Spleen (tissue), 11 donors: ENCODE measurements around the gene SLC35F1. TPM values are rescaled to one million over a fixed set of nuclear protein-coding genes. Genes with fewer than 3 reads are reported as not detected.

Source experiments
- DNase-seq: peaks from one replicate; pipeline ENCODE4 v3.0.0-alpha.2; 2020
- H3K27ac ChIP-seq, 8 donors: fragments of 200-600 bp; sonication (generic) in 7 of 8; 1 replicate in 4 of 8; 2 replicates in 4 of 8; pipeline versions ENCODE4 v1.5.0 to v1.8.0; 2016 to 2021; ENCODE audit warnings: inconsistent platforms in 4 of 8, mild to moderate bottlenecking in 4 of 8, moderate library complexity in 1 of 8
- H3K27me3 ChIP-seq, 7 donors: fragments of 200-600 bp; sonication (generic) in 6 of 7; replicated peaks in 1 of 7; 1 replicate in 4 of 7; 2 replicates in 3 of 7; pipeline versions ENCODE4 v1.5.0 to v1.8.0; 2016 to 2021; ENCODE audit warnings: inconsistent platforms in 3 of 7, mild to moderate bottlenecking in 1 of 7
- H3K36me3 ChIP-seq, 6 donors: fragments of 200-600 bp; sonication (generic) in 5 of 6; 1 replicate in 4 of 6; 2 replicates in 2 of 6; pipeline versions ENCODE4 v1.5.0 to v1.8.0; 2016 to 2021; ENCODE audit warnings: inconsistent platforms in 2 of 6
- H3K4me1 ChIP-seq, 6 donors: fragments of 200-600 bp; sonication (generic) in 5 of 6; 1 replicate in 3 of 6; 2 replicates in 3 of 6; pipeline versions ENCODE4 v1.5.0 to v1.8.0; 2016 to 2021; ENCODE audit warnings: inconsistent platforms in 3 of 6
- H3K4me3 ChIP-seq, 8 donors: fragments of 200-600 bp; sonication (generic) in 7 of 8; 1 replicate in 4 of 8; 2 replicates in 4 of 8; pipeline versions ENCODE4 v1.5.0 to v1.8.0; 2016 to 2021; ENCODE audit warnings: inconsistent platforms in 4 of 8, mild to moderate bottlenecking in 4 of 8, moderate library complexity in 2 of 8
- H3K9me3 ChIP-seq, 8 donors: fragments of 200-600 bp; sonication (generic) in 7 of 8; 1 replicate in 4 of 8; 2 replicates in 4 of 8; pipeline versions ENCODE4 v1.5.0 to v1.8.0; 2016 to 2021; ENCODE audit warnings: inconsistent platforms in 4 of 8
- CTCF ChIP-seq, 11 experiments: fragments of 200-600 bp in 7 of 11; fragments of 450-650 bp in 4 of 11; sonication (generic) in 4 of 11; IDR thresholded peaks in 8 of 11; conservative IDR thresholded peaks in 3 of 11; 1 replicate in 7 of 11; 2 replicates in 4 of 11; pipeline versions ENCODE4 v1.4.0 to v1.8.0; 2016 to 2021; ENCODE audit warnings: antibody characterized with exemption in 11 of 11, inconsistent platforms in 4 of 11, mild to moderate bottlenecking in 1 of 11
- POLR2A ChIP-seq, 3 donors: fragments of 450-650 bp; IDR thresholded peaks; one replicate each; pipeline ENCODE4 v1.5.1; 2017; ENCODE audit warnings: antibody characterized with exemption in 3 of 3, mild to moderate bottlenecking in 1 of 3
- POLR2AphosphoS5 ChIP-seq, 3 donors: sonication (generic); formaldehyde crosslinking; IDR thresholded peaks; one replicate each; pipeline ENCODE4 v1.5.1; 2017; ENCODE audit warnings: antibody characterized with exemption in 3 of 3
- WGBS, 5 donors: extraction: QIAGEN DNeasy Blood & Tissue Kit in 3 of 5; methylation state at CpG; one replicate each; pipeline versions ENCODE4 v1.1.5 to v1.1.7; 2013 to 2018; 5-methylcytosine and 5-hydroxymethylcytosine counted together
- intact Hi-C: fragments of 100-400 bp; cut with DNase I; formaldehyde crosslinking; loops from one replicate; pipeline ENCODE4 v1.15.0; 2023; ENCODE audit warnings: low total_unique reads
- polyA plus RNA-seq, 3 donors: library from polyadenylated mRNA; stranded (reverse); fragments of 200-250 nt; gene quantifications; one replicate each; pipeline ENCODE4 v1.2.1, GENCODE V29; 2013
- total RNA-seq, 7 donors: library from RNA; depleted of rRNA in 3 of 7; stranded (reverse); fragments of >200 nt in 3 of 7; fragmentation: NEBNext Ultra II Directional in 4 of 7; extraction: Animal tissue kit (Norgen Biotek cat#: 25700) in 4 of 7; gene quantifications; one replicate each; pipeline versions ENCODE4 v1.1.0 to v1.2.1, GENCODE V29; 2016 to 2021
- donor health status: healthy with polysubstance abuse.
- donor health status: DM: no; HTN: no; CAD: no; lungs with moderate emphysema.
- donor health status: DM: no; HTN: no; CAD: no.
- donor health status: Bipolar disorder and iron deficiency.
- donor health status: healthy.
- donor health status: DM: no; HTN: no; CAD: no.
- donor health status: DM: yes; HTN: yes; CAD: no.

SLC35F1 gene
- total and polyA plus RNA-seq, 10 donors: 0.13 to 4.0 (median 1.6) TPM

- intact Hi-C loops: no loop called here
- Histone ChIP-seq H3K27ac (no peak overlapping the region), H3K4me1 (no peaks in the 10 kb centered on the region), H3K9me3 (no peaks in the 10 kb centered on the region), H3K27me3 (no peaks in the 10 kb centered on the region), H3K4me3 (no peak overlapping the region), H3K36me3 (no peaks in the 10 kb centered on the region)
- no peak for DNase-seq
- TF ChIP-seq CTCF (IDR thresholded peaks at IDR 0.05 in 8 of 11, conservative IDR thresholded peaks at IDR 0.05 in 3 of 11) (no peak), POLR2A (IDR thresholded peaks at IDR 0.05) (no peak), POLR2AphosphoS5 (IDR thresholded peaks at IDR 0.05) (no peak)
Observed at GRCh38 chr6:118203545-118203944, 296.5 kb downstream of the SLC35F1 start.

- no peaks in the 10 kb centered on the region for H3K27me3 ChIP-seq
- no peak for DNase-seq
- H3K9me3 ChIP-seq: no peaks in the 10 kb centered on the region
- H3K36me3 ChIP-seq: no peaks in the 10 kb centered on the region
- H3K27ac ChIP-seq: no peak overlapping the region
- TF ChIP-seq POLR2AphosphoS5 (IDR thresholded peaks at IDR 0.05): no peak
- no peak for TF ChIP-seq POLR2A (IDR thresholded peaks at IDR 0.05)
- TF ChIP-seq CTCF (IDR thresholded peaks at IDR 0.05 in 8 of 11, conservative IDR thresholded peaks at IDR 0.05 in 3 of 11): no peak
- 50 to 85% (median 64%) methylated on average over 1 of the region's 1 CpG for WGBS, 5 donors
- H3K4me3 ChIP-seq: no peak overlapping the region
- H3K4me1 ChIP-seq: no peaks in the 10 kb centered on the region
- intact Hi-C loops: no loop called here
Observed at GRCh38 chr6:118206221-118206620, 299.2 kb downstream of the SLC35F1 start.

- Histone ChIP-seq H3K27ac (no peak overlapping the region), H3K4me3 (no peak overlapping the region), H3K9me3 (no peaks in the 10 kb centered on the region), H3K4me1 (no peaks in the 10 kb centered on the region), H3K27me3 (no peaks in the 10 kb centered on the region), H3K36me3 (no peaks in the 10 kb centered on the region)
- TF ChIP-seq POLR2AphosphoS5 (IDR thresholded peaks at IDR 0.05) (no peak), POLR2A (IDR thresholded peaks at IDR 0.05) (no peak), CTCF (IDR thresholded peaks at IDR 0.05 in 8 of 11, conservative IDR thresholded peaks at IDR 0.05 in 3 of 11) (no peak)
- intact Hi-C loops: no loop called here
- WGBS, 5 donors: 78 to 98% (median 94%) methylated on average over 10 of the region's 10 CpGs
- no peak for DNase-seq
Observed at GRCh38 chr6:118207947-118208346, 300.9 kb downstream of the SLC35F1 start.

- intact Hi-C loops: no loop called here
- no peak overlapping the region for H3K27ac ChIP-seq
Observed at GRCh38 chr6:118212451-118213173, 305.5 kb downstream of the SLC35F1 start.

More at GRCh38 chr6:118212451-118213173, 305.5 kb downstream of the SLC35F1 start:
- Histone ChIP-seq H3K36me3 (no peaks in the 10 kb centered on the region), H3K4me1 (no peaks in the 10 kb centered on the region), H3K9me3 (no peaks in the 10 kb centered on the region), H3K27me3 (no peaks in the 10 kb centered on the region), H3K4me3 (no peak overlapping the region)
- WGBS, 5 donors: 90 to 97% (median 93%) methylated on average over 4 of the region's 4 CpGs
- TF ChIP-seq POLR2A (IDR thresholded peaks at IDR 0.05): no peak
- TF ChIP-seq CTCF (IDR thresholded peaks at IDR 0.05 in 8 of 11, conservative IDR thresholded peaks at IDR 0.05 in 3 of 11): no peak
- TF ChIP-seq POLR2AphosphoS5 (IDR thresholded peaks at IDR 0.05): no peak
- DNase-seq: no peak
